ENCODE measurements around the gene SCGB2A2.

- TF ChIP-seq, protein P1, sequence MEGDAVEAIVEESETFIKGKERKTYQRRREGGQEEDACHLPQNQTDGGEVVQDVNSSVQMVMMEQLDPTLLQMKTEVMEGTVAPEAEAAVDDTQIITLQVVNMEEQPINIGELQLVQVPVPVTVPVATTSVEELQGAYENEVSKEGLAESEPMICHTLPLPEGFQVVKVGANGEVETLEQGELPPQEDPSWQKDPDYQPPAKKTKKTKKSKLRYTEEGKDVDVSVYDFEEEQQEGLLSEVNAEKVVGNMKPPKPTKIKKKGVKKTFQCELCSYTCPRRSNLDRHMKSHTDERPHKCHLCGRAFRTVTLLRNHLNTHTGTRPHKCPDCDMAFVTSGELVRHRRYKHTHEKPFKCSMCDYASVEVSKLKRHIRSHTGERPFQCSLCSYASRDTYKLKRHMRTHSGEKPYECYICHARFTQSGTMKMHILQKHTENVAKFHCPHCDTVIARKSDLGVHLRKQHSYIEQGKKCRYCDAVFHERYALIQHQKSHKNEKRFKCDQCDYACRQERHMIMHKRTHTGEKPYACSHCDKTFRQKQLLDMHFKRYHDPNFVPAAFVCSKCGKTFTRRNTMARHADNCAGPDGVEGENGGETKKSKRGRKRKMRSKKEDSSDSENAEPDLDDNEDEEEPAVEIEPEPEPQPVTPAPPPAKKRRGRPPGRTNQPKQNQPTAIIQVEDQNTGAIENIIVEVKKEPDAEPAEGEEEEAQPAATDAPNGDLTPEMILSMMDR (IDR thresholded peaks at IDR 0.05): no peak
- TF ChIP-seq, protein P2, sequence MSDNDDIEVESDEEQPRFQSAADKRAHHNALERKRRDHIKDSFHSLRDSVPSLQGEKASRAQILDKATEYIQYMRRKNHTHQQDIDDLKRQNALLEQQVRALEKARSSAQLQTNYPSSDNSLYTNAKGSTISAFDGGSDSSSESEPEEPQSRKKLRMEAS (IDR thresholded peaks at IDR 0.05; ENCODE audit: low read depth): no peak
- no peak for TF ChIP-seq POLR2AphosphoS5 (IDR thresholded peaks at IDR 0.05; ENCODE audit: low read depth, low read length)
- no peak for TF ChIP-seq EP300 (IDR thresholded peaks at IDR 0.05; ENCODE audit: borderline replicate concordance in 1 of 2, low read depth in 1 of 2, low read length in 1 of 2)
- TF ChIP-seq YY1 (IDR thresholded peaks at IDR 0.05; ENCODE audit: low read depth): no peak
- no peak for TF ChIP-seq FOSL2 (IDR thresholded peaks at IDR 0.05; ENCODE audit: borderline replicate concordance, low read depth)
- no peak for TF ChIP-seq FOXM1 (IDR thresholded peaks at IDR 0.05; ENCODE audit: low read depth)
- TF ChIP-seq CHD2 (IDR thresholded peaks at IDR 0.05; ENCODE audit: low read length, partially characterized antibody): no peak
- TF ChIP-seq RFX5 (IDR thresholded peaks at IDR 0.05; ENCODE audit: low read length): no peak
- TF ChIP-seq JUND (IDR thresholded peaks at IDR 0.05): no peak
- no peak for TF ChIP-seq GABPA (IDR thresholded peaks at IDR 0.05; ENCODE audit: low read depth)
- TF ChIP-seq EZH2phosphoT487 (IDR thresholded peaks at IDR 0.05; ENCODE audit: borderline replicate concordance, low read depth): no peak
- no peak for TF ChIP-seq RCOR1 (IDR thresholded peaks at IDR 0.05; ENCODE audit: low read length)
- TF ChIP-seq NRF1 (IDR thresholded peaks at IDR 0.05; ENCODE audit: low read depth, low read length): no peak
These were observed 2.4 kb upstream of the SCGB2A2 start for GRCh38 chr11:62267576-62267975.
